HG02763 (cell line): Measurements from ENCODE around the gene CITED4.

Experiments used
- ATAC-seq: cut with Tn5 transposase; IDR thresholded peaks from one replicate; pipeline ENCODE4 v1.9.1; 2021; ENCODE audit warnings: mild to moderate bottlenecking, moderate library complexity; ENCODE audit not compliant: unreplicated experiment

The CITED4 gene

GRCh38 chr1:40838045-40838979 lies 23.9 kb downstream of the CITED4 start:
- no peak for ATAC-seq

GRCh38 chr1:40837601-40838000 lies 24.6 kb downstream of the CITED4 start:
- ATAC-seq, result no peak

GRCh38 chr1:40836283-40836682 lies 25.9 kb downstream of the CITED4 start:
- ATAC-seq, result no peak

- no peak for ATAC-seq
These were observed 27.1 kb downstream of the CITED4 start for GRCh38 chr1:40834968-40835545.

- no peak for ATAC-seq
These were observed 28.2 kb downstream of the CITED4 start for GRCh38 chr1:40833979-40834378.

- ATAC-seq, result no peak
These were observed 31.0 kb downstream of the CITED4 start for GRCh38 chr1:40831001-40831732.

- no peak for ATAC-seq
These were observed 31.7 kb downstream of the CITED4 start for GRCh38 chr1:40830419-40830943.

GRCh38 chr1:40829631-40830245 lies 32.4 kb downstream of the CITED4 start:
- no peak for ATAC-seq

GRCh38 chr1:40825996-40826395 lies 36.2 kb downstream of the CITED4 start:
- no peak for ATAC-seq

GRCh38 chr1:40825435-40825788 lies 36.8 kb downstream of the CITED4 start:
- ATAC-seq, result peak; percentile 51

GRCh38 chr1:40824591-40825434 lies 37.4 kb downstream of the CITED4 start:
- ATAC-seq, result no peak

- ATAC-seq, result no peak
These were observed 38.2 kb downstream of the CITED4 start for GRCh38 chr1:40823983-40824382.

GRCh38 chr1:40823345-40823744 lies 38.8 kb downstream of the CITED4 start:
- ATAC-seq, result no peak

GRCh38 chr1:40822890-40823289 lies 39.3 kb downstream of the CITED4 start:
- ATAC-seq, result no peak

- no peak for ATAC-seq
These were observed 41.1 kb downstream of the CITED4 start for GRCh38 chr1:40820911-40821693.

- ATAC-seq, result no peak
These were observed 41.8 kb downstream of the CITED4 start for GRCh38 chr1:40820251-40820797.

- no peak for ATAC-seq
These were observed 43.1 kb downstream of the CITED4 start for GRCh38 chr1:40819101-40819500.

- ATAC-seq, result peak; percentile 51
These were observed 43.8 kb downstream of the CITED4 start for GRCh38 chr1:40818264-40818961.
